Stimulated activated CD4-positive, alpha-beta T cell treated with anti-CD3 and anti-CD28 coated beads, Interleukin-4, amount 100 ng/mL, for 4 hours (primary cell): ENCODE data around the gene RARG.

Experiments used
- DNase-seq, 2 experiments: peaks; one replicate each; pipeline ENCODE4 v3.0.0-alpha.2; 2020

Gene RARG

DNA sequence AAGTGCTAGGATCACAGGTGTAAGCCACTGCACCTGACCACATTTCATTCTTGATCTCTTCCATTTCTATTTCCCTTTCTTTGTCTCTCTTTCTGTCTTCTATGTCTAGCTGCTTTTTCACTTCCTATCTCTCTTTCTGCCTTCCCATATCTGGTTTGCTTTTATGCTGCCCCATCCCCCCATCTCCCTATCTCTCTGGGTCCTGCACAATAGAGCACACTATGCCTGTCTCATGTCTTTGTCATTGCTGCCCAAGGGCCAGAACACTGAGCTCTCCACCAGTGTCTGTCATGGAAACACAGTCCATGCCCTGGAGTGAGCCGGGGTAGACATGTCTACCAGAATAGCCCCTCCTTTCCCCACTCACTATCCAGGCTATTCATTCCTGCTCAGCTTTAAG lies 12.3 kb upstream of the RARG start:
- DNase-seq, result no peak

DNA sequence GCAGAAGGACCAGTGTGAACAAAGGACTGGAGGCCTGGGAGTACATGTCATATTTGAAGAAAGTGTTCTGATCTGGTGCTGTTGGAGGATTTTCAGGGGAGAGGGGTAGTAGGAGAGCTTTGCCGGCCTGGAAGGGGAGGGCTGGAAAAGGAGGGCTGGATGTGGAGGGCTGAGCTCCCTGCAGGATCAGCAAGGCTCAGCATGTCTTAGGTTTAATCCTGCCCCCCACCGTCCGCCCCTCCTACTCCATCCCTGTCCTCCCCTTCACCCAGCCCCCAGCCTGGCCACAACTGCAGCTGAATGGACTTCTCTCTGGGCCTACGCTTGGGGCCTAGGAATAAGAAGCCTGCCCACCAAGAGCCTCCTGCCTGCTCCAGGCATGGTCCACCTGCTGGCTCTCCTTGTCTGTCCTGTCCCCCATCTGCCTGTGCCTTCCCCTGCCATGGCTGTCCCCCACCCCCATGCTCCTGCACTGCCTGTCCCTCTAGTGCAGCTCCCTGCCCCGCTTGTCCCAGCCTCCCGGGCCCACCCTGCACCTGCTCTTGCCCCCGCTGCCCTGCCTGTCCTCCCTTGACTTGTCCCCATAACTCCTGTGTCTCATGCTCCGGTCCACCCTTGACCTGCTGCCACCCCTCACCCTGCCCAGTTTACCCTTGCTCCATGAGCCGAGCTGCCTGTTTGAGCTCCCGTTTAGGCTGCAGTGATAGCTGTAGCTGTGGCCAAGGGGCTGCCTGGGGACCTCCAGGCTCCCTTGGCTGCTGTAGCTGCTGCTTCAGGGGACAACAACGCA lies 9.8 kb upstream of the RARG start:
- DNase-seq, result no peak

DNA sequence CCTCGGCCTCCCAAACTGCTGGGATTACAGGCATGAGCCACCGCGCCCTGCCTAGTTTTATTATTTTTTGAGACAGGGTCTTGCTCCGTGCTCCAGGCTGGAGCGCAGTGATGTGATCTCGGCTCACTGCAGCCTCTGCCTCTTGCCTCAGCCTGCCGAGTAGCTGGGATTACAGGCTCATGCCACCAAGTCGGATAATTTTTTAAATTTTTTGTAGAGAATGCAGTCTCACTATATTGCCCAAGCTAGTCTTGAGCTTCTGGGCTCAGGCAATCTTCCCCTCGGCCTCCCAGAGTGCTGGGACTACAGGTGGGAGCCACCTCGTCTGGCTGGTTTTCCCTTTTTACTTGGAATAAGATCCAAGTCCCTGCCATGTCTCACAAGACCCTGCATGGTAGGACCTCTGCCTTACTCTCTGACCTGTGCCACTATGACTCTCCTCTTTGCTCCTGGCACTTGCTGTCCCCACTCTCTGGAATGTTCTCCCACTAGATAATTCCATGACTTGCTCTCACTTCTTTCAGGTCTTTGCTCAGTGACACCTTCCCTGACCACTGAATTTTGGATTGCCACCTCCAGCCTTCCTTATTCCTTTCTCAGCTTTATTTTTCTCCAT lies 7.7 kb upstream of the RARG start:
- DNase-seq, result no peak

DNA sequence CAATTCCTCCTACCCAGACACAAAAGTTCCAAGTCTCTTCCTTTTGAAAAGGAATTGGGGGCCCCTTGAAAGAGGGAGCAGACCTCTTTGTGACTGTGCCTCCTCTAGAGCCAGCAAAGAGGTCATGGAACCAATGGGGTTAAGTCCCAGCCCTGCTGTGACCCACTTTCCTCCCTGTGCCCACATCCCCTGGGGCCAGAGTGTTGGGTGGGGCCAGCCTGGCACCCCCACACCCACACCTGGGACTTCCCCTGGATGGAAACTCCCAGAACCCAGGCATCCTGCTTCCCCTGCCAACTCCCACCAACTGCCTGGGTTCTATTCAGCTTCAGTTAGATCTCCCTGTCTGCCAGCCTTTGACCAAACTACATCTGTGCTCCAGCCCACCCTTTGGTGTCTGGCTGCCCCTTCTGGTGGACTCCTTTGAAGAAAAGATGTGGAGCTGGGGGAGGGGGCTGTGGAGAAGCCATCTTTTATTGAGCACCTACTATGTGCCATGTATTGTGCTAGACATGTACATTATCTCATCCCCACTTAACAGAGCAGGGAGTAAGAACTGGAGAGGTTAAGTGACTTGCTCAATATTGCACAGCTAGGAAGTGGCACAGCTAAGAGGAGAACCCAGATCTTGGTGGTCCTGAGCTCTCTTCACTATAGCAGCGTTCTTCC lies 4.6 kb upstream of the RARG start:
- peak in 1 of 2 experiments; percentile 49 for DNase-seq

DNA sequence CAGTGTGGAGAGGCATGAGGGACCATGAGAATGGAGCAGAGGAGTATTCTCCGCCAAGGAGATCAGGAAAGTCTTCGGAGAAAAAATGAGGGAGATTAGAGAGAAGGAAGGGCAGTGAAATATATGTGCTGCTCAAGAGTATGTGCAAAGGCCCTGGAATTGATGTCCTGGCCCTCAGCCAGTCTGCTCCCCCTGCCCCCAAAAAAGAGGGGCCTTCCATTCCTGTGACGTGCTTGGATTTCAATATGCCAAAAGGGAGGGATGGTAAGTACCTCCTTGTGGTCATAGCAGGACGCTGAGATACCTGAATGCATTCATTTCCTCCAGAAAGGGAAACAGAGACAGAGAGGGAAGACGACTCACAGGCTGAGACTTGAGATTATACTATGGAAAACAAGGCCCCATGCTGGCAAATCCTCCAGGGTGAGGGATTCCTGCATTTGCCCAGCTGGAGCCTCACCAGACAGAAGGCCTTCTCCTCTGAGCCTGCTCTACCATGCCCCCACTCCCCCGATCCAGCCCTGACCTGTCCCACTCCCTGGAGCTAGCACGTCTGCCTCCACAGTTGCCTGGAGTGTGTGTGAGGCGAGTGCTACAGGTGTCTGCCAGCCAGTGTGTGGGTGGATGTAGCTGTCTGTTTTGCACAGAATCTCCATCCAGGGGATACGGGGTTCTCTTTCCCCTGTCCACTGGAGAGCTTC lies 3.9 kb upstream of the RARG start:
- DNase-seq, result no peak

DNA sequence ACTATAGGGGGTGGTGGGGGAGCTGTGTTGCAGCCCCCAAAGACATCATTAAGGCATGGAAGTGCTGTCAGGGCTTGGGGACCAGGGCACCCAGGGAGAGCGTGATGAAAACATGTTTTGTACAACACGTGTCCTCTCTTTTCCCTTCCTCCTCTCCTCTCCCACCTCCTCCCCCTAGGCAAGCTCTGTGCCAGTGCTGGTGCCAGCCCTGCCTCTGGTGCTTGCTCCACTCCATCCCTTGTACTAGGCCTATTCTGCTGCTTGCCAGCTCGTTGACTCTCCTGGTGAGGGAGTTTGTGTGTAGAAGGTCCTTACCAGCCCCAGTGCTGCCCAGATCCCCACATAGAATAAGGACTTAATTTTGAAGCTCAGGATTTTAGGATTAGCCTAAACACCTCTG lies 3.2 kb upstream of the RARG start:
- no peak for DNase-seq

DNA sequence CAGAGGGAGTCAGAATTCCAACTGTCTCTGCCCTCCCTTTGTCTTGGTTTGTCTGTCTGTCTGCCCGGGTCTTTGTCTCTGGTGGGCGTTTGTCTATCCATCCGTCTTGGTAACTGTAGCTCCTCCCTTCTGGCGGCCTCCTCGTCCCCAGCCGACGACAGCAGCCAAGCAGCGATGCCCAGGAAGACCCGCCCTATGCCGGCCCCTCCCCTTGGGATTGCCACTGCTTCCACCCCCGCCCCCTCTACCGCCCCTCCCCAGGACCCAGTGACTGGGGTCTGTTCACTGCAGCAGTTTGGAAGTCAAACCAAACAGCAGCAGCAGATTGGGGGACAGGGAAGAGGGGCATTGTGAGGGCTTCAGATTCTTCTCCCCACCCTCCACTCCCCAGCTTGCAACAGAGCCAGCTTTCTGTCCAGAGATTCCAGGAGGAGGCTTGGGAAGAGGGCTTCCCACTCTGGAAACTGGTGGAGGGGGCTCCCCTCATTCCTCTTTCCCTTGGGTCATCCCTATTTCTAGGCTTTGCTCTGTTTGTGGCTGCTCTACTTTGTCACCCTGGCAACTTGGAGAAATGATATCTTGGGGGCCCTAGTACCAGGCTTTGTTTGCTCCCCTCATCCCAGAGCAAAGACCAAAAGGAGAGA lies 2.4 kb upstream of the RARG start:
- DNase-seq, result no peak

DNA sequence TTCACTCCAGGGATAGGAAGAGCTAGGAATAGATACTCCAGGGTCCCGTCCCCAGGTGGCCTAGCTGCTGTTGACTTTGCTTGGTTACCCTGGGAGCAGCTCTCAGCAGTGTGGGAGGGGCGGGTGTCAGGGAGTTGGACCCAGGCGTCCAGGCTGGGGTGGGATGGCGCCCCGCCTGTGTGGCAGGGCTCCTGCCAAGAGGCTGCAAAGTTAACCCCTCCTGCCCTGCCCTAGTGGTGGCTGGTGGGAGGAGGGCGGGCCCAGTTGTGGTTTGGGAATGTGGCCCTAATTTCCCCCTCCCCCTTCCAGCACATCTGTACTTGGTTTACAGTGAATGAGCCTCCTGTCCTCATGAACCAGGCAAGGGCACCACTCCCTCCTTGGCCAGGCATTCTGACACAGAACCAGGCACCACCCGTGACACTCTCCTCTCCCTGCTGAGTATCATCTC lies 1.7 kb upstream of the RARG start:
- DNase-seq, result no peak

DNA sequence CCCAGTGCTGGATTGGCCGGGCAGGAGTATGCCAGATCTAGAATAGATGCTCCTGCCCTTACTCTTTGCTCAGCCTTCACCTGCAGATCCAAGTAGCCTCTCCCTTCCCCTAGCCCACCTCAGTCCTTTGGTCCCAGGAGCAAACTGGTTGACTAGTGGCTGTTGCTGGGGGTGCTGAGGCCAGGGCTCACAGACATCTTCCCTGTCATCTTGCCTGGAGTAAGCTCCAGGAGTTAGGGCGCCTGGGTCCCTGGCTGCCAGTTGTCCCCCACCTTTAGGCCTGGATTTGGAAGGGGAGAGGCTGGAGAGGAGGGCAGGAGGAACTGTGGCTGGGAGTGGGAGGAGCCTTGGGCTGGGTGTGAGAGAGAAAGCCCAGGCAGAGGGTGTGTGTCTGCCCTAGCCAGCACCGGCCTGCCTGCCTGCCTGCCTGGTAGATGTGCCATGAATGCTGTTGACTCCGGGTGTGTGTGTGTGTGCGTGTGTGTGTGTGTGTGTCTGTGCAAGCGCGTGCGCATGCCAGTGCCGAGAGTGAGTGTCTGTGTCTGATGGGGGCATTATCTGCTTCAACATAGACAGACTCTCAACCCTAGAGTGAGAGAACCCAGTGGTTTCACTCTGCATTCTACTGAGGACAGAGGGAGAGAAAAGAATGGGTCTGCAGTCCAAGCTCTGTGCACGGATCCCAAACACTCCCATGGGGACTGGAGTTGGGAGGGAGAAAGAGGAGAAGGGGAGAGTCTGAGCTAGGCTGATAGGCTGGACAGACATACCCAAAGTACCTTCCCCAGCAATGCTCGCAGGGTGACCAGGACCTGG lies 845 bp upstream of the RARG start:
- DNase-seq, result no peak

DNA sequence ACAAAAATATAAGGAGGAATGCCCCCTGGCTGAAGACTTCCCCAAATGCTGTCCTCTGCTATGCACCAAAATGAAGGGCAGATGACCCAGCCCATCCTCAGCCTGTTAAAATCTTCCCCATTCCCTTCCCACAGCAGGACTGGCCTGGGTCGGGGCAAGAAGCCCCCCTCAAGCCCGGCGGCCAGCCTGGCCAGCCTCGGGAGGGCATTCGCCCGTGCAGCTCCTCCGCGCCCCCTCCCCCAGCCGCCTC lies 413 bp downstream of the RARG start:
- DNase-seq, result no peak

DNA sequence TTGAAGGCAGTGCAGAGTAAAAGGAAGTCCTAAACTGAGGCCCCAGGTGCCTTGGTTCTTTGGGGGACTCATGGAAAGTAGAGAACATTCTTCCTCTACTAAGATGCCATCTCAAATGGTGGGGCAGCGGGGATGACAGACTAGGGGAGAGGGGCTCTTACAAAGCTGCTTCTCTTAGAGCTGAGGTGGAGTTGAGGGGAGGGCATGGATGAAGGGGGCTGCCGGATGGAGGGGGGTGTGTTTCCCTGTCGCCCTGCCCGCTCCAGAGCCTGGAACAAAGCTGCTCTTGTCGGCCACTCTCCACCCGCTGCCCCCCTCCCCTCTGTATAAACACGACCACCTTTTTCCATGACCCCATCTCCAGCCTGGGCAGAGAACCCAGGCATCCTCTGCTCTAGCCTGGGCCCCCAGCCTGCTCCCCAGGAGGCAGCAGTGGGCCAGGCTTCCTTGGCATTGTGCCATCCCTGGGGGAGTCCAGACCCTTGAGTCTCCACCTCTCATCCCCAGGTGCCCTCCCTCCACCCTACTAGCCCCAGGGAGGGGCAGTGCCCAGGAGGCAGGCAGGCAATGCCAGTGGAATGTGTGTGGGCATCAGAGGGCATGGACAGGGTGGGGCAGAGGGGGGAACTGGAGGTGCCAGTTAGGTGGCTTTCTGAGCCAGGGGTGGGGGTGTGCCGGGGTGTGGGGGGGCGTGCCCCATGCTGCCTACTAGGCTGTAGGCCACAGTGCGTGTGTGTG lies 1.7 kb downstream of the RARG start:
- DNase-seq, result no peak

DNA sequence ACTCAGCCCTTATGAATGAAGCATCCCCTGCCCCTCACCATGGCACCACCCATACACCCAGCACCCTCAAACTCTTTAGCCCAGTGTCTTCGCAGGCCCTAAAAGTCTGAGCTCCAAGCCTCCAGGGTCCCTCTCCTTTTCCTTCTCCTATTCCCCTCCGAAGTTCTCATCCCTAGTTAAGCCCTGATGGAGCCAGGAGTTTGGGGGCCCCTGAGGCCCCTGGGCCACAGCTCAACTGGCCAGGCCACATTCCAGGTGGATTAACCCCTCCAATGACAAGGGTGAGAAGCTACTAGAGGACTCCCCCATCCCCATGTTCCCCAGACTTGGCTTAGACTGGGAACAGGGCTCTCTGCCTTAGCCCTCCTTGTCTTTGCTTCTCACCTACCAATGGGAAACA lies 2.6 kb downstream of the RARG start:
- DNase-seq, result no peak

DNA sequence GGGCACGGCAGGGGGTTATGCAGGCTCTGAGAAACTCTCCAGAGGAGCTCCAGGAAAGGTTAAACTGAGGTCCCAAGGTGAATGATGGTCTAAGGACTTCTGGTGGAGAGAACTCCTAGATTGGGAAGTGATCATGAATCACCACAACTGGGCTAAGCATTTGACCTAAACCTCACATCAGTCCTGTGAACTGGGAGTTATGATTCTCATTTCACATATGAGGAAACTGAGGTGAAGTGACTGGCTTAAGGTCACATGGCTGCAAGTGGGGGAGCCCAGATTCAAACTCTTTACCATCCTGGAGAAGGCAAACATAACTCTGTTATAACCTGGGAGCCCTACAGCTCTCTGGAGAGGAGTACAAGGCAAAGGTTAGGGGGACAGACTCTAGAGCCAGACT lies 4.2 kb downstream of the RARG start:
- no peak for DNase-seq

DNA sequence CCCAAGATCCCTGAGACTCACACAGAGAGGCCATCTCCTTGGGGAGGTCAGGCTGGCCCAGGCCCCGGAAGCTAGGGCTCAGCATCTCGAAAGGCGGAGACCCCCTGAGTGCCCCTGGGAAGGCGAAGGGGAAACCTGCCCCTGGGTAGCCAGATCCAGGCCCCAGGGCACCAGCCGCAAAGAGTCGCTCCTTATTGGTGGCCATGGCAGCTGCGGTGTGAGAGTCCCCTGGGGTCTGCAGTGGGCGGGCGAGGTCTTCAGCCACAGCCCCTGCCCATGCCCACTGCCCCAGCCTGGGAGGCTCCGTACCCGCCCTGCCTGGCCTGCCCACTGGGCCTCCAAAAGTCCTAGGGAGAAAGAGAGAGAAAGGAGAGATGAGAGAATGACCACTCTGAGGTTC lies 4.7 kb downstream of the RARG start:
- no peak for DNase-seq

DNA sequence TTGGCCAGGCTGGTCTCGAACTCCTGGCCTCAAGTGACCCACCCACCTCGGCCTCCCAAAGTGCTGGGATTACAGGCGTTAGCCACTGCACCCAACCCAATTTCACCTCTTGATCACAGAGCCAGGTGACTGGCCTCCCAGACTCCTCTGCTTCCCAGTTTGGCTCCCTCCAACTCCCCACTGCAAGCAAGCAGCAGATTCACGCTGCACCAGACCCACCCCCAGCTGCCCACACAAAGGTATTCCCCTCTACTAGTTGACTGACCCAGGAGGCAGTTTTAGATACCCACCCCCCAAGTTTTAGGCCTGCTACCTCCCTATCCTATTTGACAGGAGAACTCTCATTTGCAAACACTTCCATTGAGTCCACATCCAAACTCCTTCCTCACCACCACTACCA lies 5.2 kb downstream of the RARG start:
- DNase-seq, result no peak

DNA sequence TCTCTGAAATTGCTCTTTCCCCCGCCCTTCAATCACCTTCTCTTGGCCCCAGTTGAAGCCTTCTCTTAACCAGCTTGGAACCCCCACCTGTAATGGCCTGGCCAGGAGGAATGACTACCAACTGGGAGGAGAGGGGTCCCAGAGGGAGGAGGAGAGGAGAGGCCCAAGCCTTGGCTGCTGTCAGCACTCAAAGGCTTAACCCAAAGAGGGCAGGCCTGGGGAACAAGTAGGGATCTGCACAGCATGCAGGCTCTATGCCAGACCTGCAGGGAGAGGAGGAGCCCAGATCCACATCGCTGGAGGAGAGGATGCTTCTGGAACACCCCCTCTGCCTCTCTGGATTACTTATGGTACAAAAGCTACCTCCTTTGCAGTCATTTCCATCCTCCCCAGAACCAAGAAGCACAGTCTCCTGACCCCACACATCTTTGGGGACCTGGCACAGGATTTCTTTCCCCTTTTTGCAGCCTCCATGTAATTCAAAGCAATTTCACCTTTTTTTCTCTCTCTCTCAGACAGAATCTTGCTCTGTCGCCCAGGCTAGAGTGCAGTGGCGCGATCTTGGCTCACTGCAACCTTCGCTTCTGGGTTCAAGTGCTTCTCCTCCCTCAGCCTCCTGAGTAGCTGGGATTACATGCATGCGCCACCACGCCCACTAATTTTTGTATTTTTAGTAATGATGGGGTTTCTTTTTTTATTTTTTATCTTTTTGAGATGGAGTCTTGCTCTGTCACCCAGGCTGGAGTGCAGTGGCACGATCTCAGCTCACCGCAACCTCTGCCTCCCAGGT lies 6.2 kb downstream of the RARG start:
- no peak for DNase-seq

DNA sequence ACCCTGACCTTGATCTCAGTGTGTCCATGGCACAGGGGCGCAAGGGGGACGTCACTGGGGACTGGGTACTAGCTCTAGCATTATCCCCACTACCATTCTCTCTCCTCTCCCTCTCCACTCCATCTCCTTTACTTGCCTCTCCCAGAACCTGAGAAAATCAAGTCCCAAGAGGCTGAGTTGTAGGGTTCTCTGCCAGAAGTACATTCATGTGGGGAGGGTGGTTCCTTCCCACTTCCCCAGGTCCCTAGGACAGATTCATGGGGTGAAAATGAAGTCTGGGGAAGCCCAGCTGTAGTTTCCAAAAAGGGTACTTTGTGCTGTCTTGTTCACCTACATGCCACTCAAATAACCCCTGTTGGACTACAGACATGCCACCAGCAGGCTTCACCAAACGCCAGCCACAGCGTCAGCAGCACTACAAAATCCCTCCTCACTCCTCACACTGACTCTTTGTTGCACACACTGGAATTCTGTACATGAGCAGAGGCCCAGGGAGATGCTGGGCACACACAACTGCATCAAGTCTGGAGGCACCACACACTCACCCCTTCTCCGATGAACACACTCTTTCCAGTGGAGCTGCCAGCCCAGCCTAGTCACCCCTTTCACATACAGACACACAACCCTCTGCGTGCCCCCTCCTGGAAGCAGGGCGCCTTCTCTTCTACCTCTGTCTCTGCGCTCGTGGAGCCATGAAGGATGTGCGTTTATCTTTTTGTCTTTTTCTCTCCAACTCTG lies 6.9 kb downstream of the RARG start:
- DNase-seq, result no peak

DNA sequence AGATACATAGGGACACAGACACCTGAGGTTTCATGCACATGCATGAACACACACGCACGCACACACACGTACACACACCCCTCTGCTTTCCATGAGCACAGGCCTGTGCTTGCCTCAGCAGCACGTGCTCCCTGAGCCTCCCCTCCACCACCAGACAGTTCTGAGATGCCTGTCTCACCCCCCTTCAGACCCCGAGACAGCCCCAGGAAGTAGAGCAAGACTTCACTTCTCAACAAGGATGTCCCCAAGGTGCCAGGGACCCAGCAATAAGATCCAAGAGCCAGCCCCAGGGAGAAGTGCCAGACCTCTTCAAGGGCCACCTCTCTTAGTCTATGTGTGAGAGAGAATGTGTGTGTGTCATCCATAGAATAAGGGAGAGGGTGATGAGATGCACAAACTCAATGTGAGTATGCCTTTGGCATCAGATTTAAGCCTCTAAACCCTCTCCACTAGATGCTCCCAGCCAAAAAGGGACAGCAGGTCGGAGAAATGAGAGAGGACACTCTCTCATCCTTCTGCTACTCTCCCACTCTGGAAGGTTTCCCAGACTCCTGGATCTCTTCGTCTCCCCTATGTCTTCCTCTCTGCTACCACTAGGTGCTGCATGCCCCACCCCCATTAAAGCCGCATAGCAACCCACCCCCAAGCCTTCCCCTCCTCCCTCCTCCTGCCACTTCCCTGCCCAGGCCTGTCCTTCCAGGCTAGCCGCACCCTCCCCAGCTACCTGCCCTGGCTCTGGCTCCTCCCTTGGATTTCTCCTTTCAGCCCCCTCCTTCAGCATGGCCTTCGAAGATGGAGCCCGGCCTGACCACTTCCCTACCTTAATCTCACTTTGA lies 7.7 kb downstream of the RARG start:
- no peak for DNase-seq

DNA sequence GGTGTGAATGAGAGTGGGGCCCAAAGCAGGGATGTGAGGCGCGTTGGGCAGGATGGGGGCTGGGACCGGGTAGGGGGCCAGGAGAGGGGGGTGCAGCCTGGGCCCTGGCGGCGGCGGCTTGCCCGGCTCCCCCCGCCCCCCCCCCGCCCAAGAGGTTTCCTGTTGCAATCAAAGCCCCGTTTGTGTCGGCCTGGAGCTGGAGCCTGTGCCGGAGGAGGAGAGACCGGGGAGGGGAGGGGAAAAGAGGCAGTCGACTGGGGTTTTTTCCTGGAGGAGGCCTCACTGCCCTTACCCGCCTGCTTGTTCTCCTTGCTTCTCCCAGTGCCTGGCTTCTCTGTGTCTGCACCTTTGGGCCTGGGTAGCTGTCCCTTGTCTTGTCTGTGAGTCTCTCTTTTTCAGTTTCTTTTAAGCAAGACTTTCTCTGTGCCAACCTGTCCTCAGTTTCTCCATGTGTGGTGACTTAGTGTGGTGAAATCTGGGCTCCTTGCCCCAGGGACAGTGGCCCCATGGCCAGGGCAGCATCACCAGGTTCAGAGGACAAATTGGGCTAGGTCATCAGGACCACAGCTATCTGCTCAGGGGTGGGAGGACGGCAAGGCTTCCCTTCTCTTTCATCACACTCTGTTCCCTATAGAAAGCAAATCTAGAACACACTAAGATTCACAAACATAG lies 8.5 kb downstream of the RARG start:
- DNase-seq, result no peak
